GM18499 (cell line): ENCODE data around the gene RAB11A.

Experiments used
- ATAC-seq: cut with Tn5 transposase; IDR thresholded peaks from one replicate; pipeline ENCODE4 v1.9.1; 2021; ENCODE audit warnings: moderate number of reproducible peaks; ENCODE audit not compliant: insufficient read depth, unreplicated experiment

The RAB11A gene

DNA sequence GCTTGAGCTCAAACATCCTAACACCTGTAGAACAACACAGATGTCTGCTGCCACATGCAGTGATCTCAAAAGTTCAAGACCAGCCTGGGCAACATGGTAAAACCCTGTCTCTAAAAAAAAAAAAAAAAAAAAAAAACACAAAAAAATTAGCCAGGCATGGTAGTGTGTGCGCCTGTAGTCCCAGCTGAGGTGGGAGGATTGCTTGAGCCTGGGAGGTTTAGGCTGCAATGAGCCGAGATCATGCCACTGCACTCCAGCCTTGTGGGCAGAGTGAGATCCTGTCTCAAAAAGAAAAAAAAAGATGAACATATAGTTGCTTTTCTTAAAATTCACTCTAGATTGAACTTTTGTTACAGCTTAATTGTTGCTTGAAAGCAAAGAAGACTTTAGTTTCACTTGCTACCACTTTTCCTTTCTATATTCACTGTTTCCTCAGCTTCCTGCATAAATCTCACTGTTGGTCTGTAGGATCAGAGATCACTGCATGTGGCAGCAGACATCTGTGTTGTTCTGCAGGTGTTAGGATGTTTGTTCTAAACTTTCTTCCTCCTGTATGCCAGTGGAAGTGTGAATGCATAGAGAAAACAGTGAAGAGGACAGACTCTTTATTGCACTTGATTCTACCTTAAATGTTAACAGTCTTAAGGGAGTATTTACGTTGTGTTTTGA lies 12.6 kb downstream of the RAB11A start:
- ATAC-seq, result no peak

DNA sequence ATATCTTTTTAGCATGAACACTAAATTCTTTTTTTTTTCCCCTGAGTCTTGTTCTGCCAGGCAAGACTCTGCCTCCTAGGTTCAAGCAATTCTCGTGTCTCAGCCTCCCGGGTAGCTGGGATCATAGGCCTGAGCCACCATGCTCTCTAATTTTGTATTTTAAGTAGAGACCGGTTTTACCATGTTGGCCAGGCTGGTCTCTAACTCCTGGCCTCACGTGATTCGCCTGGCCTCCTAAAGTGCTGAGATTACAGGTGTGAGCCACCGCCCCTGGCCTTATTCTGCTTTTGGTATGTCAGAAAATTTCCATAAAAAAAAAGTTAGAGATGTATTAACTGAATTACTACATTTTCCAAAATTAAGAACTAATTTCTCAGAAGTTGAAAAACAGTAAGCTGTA lies 14.3 kb downstream of the RAB11A start:
- ATAC-seq, result no peak

DNA sequence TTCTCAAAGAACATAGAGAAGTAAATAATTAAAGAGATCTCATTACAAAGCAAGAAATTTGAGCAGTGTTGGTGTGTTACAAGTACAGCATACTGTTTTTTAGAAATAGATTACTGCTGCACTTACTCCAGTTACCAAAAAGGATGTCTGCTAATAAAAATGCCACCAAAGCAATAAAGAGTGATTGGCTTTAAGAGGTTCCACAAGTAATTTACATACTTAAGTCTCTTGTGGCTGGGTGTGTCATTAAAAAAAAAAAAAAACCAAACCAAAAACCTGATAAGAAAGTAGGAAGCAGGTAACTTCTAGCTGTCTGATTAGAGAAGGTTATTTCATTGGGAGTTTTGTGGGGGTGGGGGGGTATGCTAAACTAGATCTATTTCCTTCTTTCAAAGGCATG lies 15.2 kb downstream of the RAB11A start:
- no peak for ATAC-seq

DNA sequence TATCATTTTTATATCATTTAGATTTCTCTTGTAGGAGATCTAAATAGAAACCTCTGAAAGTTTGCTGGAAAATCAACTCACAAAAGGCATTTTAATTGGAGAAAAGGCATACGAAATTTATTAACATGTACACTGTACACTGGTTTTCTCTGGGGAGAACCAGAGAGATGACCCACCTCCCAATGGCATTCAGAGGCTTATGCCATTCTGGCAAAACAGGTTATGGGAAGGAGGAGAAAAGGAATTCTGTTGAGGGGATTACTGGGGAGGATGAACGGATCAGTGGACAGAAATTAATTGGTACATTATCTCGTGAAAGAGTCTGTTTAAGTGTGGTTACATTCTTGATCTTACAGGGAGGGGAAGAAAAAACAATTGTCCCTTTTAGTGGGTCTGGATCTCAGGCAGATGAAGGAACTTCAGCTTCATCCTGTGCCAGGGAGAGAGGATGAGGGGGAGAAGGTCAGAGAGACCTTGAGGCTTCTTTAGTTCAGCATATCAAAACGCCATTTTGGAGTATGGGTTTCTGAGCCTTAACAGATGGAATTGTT lies 16.5 kb downstream of the RAB11A start:
- no peak for ATAC-seq

DNA sequence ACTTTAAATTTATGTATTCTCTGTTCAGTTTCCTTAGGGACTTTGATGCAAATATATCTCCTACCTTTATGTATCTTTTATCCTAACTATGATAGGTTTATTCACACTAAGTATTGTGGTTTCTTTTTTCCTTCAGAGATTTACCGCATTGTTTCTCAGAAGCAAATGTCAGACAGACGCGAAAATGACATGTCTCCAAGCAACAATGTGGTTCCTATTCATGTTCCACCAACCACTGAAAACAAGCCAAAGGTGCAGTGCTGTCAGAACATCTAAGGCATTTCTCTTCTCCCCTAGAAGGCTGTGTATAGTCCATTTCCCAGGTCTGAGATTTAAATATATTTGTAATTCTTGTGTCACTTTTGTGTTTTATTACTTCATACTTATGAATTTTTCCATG lies 18.3 kb downstream of the RAB11A start:
- no peak for ATAC-seq

DNA sequence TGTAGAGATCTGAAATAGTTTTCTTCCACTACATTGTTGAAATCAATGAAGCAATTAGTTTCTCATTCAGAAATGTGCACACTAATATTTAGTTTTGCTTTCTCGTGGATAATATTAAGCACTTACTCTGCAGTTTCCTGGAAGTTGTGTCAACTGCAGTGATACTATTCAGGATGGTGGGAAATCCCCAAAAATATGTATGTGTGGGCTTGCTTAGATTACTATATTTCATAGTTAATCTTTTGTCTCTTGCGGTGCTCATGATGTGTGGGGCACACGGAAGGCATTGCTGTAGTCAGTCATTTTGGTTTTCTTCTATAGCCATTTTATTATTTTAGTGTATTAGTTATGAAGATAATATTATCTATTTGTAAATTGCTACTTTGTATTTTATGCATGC lies 19.7 kb downstream of the RAB11A start:
- ATAC-seq, result no peak

DNA sequence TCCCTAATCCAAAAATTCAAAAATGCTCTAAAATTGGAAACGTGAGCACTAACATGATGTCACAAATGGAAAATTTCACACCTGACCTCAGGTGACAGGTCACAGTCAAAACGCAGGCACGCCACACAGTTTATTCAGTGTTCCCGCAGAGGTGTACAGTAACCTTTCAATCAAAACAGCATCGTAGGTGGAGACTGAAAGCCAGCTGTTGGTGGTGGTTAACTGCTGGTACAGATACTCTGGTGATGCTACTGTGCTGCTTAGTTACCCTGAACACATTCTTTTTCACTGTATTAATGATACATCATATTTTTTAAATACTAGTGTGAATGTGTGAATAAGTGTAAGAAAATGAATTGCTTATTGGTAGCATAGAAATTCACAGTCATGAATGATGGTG lies 23.8 kb downstream of the RAB11A start:
- no peak for ATAC-seq

DNA sequence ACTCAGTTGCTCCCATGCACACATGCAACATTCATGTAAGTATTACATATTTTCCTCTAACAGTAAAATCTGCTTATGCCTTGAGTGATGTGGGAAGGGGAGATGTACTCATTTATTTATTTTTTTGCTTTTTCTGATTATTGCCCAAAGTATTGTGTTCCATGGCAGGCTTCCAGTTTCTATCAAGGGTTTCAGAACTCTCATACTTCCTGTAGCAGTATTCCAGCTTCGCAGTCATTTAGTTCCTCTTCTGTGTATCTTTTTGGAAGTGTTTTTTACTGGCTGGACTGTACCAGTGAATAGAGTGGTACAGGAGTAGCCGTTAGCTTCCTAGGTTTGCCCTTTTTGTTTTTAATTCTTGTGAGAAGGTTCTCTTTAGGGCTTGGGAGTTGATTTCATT lies 26.9 kb downstream of the RAB11A start:
- no peak for ATAC-seq

DNA sequence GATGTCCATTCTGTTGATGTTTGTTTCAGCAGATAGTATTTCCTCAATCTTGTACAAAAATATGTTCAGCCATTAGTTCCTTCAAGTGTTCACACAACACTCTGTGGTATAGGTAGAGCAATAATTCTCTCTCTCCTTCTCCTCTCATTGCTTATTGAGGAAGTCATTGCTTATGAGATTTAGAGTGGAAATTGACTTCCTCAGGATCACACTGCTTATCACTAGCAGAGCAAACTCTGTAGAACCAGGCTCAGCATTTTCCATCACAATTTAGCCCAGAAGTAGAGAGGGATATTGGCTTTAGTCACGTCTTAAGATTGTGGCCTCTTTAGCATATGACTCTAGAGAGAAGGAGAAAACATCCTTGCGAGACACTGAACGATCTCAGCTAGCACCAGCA lies 31.2 kb downstream of the RAB11A start:
- ATAC-seq, result no peak

DNA sequence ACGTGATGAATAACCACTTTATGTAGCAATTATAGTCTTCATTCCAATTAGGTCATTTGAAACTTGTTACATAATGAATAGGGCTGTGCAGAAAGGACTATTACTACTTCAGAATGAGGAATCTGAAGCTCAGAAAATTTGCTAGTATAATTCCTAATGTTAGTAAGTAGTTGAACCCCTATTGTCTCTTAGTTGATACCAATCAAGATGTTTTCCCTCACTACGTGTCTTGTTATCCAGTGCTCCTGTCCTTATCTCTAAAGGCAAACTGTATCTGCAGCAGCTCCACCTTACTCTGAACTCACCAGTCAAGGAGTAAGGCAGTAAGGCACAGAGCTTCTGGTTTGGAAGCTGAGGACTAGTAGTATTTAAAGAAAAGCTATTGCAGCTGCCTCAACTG lies 32.0 kb downstream of the RAB11A start:
- no peak for ATAC-seq

DNA sequence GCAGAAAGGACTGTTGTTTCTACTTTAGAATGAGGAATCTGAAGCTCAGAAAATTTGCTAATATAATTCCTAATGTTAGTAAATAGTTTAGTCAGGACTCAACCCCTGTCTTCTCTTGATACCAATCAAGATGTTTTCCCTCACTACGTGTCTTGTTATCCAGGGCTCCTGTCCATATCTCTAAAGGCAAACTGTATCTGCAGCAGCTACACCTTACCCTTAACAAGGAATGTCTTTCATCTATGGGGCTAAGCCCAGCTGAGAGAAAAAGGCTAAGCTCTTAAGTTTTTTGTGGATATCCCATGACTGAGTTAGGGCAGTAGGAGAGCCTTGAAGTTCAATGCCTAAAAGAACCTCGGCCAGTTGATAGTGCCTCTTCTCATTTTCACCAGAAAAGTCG lies 32.5 kb downstream of the RAB11A start:
- ATAC-seq, result no peak

DNA sequence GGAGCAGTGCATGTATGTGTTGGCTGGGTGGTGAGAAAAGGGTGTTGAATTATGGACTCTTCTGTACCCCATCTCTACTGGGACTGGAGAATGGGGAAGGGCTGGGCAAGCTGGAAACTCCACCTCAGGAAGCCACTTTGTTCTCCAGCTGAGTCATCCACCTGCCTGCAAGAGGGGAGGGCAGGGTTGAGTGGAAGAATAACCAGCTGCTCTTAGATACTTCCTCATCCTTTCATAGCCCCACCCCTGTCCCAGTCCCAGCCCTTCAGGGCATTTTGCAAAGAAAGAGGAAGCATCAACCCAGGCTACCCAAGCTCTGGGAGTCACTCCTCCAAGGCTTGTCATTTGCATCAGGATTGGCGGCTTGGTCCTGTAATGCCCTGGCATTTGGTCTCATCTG lies 33.1 kb downstream of the RAB11A start:
- no peak for ATAC-seq

DNA sequence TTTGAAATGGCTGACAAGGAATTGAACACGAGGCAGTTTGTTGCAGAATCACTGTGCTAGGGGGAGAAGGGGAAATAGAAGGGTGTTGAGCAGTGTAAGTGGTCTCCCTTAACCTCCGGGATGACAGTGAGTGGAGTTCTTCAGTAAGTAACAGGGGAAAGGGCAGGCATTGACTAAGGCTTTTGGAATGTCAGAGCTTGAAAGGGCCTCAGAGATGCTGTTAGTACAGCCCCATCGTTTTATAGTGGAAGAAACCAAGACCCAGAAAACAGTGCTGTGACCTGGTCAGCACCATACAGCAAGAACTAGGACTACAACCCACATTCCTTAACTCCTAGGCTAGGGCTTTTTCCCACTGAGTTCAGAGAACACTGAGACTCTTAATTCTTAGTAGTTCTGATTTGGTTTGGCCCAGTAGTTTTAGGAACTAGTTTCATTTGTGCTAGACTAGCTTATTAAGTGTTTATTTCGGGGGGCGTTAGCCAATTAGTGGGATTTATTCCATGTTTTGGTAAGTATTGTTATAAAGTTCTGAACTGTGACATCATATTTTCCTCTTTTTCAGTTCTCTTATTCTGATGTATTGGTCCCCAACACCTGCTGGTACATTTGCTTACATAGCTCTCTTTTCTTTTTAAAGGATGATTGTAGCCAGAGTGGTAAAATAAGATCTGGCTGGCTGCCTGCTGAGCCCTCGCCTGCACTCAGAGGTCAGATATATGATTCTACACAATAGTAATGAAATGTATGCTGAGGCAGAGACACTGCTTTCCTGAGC lies 34.2 kb downstream of the RAB11A start:
- no peak for ATAC-seq

DNA sequence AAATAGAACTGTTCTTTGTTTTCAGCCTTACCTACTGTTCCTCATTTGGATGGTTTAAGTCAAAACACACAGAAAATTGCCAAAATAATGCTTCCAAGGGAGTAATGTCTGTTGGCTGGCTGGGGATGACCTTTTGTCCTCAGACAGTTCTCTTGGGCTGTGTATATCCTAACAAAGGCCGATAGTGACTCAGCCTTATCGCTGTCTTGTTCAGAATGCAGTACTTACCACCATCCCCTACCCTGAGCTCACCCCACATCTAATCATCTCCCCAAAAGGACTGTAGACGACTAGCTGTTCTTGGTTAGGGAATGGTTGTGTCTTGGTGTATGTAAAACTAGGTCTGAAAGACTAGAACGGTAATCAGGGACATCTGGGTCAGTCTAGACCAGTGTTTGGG lies 35.0 kb downstream of the RAB11A start:
- ATAC-seq, result no peak

DNA sequence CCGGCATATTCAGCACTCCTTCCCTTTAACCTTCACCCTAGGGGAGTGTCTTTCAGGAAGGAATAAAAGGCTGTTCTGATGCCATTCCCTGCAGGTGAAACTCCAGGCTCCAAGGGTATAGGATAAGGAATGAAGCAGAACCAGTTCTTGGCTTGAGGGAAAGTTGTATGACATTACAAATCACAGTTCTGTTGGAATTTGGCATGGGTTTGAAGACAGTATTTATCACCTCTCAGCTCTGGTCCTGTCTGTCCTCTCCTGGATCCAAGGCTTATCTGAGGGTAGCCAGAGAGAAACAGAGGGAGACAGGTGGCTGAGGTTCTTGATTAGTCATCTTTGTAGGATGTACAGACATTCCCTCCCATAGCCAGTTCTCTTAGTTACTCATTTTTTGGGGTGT lies 37.1 kb downstream of the RAB11A start:
- no peak for ATAC-seq

DNA sequence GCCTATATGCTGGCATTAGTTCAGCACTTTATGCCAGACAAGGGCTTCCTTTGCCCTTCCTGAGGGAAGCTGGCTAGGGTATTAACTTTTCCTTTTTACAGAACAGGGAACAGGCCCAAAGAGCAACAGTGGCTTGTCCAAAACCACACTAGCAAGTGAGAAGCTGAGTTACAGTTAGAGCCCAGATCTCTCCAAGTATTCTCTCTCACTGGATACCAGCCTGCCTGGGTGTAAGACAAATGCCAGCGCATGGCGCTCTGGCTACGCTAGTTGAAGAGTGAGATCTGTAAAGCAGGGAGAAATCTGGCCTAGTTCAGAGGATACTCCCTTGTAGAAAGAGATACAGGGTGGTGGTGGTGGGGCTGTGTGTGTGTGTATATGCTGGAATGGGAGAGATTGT lies 38.4 kb downstream of the RAB11A start:
- no peak for ATAC-seq

DNA sequence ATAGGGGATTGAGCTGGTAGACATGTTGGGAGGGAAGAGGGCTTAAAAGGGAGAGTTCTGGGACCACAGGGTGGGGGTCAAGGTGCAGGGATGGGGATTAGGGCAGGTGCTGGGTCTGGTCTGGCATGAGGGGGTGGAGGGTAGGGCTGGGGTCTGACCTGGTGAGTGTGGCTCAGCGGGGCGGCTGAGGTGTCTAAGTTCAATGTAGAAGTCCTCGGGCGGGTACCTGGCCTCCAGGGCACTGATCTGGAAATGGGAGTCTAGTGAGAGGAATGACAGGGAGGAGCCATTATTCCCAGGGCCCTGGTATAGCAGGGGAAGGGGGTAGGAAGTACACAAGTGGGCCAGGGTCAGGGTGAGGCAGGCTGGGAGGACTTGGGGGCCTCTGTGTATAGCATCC lies 39.6 kb downstream of the RAB11A start:
- ATAC-seq, result no peak

DNA sequence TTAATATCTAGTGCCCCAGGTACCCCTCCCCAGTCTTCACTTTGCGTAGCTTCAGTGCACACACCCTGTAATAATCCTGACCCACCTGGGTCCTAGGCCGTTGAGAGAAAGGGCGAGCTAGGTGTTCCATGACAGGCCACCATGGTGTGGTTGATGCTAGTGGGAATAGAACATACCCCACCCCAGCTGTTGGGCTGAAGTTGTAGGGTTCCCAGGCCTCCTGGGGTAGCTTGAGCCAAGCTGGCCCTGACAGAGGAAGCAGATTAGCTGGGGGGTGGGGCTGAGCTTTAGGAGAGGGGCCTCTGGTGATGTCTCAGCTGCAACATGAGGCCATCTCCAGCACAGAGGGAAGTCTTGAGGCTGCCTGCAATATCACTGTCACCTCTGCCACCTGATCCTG lies 40.5 kb downstream of the RAB11A start:
- ATAC-seq, result no peak

DNA sequence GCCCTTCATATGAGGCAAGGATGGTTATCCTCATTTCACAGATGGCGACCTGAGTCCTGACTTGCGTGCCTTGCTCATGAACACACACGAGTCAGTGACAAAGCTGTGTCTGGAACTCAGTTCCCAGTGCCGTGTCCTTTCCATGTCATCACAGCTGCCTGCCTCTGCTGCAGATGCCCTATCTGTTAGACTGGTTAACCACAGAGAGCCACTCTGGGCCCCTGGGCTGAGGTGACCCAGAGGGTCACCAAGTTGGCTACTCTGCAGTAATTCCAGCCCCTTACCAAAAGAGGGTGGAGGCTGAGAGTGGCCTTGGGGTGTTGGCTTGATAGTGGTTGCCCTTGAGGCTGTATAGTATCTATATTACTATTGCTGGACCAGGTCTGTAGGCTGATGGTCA lies 41.0 kb downstream of the RAB11A start:
- ATAC-seq, result no peak

DNA sequence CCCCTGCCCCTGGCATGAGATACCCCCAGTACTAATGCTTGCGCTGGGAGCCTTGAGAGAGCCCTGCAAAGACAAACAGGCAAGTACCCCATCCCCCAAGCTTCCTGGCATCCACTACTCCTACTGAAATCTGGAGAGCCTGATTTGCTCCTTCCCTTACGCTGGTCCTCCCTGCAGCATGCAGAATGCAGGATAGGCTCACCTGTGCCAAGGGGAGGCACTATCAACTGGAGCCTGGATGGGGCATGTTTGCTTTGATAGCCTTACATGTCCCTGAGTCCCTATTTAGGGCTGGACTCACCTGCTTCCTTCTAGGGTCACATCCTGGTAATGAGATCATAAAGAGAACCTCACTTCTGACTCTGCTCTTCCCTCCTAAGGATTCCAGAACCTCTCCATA lies 42.9 kb downstream of the RAB11A start:
- no peak for ATAC-seq

DNA sequence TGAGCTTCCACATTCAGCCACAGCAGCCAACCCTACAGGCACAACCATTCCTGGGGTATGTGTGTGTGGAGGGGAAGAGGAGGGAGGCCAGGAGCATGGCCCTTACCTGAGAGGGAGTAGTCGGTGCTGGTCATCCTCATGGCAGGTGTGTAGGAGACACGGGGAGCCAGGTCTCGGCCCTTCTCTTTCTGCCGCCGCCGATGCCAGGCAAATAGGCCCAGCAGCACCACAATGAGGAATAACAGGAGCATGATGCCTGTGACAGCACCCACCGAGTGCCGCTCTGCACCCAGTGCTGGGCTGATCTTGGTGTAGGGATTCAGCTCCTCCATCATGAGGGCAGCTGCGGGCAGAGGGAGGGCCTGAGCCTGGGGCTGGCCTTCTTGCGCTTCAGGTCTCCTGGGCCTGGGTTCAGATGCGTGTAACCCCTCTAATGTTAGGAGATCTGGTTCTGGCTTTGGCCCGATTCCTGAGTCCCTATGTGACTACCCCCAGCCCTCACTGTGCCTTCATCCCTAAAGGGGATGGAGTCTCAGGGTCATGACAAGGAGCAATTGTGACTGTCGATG lies 44.4 kb downstream of the RAB11A start:
- ATAC-seq, result no peak

DNA sequence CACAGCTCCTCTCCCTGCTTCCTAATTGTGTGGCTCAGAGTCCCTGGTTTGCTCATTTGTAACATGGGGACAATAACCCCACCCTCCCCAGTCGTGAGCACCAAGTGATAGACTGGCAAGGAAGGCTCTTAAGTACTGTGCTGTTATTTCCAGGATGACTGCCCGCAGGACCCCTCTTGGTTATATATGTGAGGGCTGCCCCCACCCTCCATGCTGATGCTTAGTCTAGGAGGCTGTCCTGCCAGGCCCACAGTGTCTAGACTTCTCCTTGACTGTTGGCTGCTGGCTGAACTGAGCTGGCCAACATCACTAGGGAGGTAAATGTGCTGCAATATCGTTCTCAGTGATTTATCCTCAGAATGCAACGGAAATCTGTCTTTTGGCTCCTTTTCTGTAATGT lies 45.1 kb downstream of the RAB11A start:
- no peak for ATAC-seq
